HG03565 (cell line): ENCODE measurements around the gene SIGLEC5.
"Not testable (repeated sequence)": the region's sequence is repeated elsewhere in the genome, so short reads cannot be mapped to it uniquely, and the experiment has no call there.

ENCODE experiments used
- ATAC-seq: cut with Tn5 transposase; IDR thresholded peaks from one replicate; pipeline ENCODE4 v1.9.1; 2021; ENCODE audit warnings: mild to moderate bottlenecking, moderate library complexity; ENCODE audit not compliant: unreplicated experiment

Gene SIGLEC5

DNA sequence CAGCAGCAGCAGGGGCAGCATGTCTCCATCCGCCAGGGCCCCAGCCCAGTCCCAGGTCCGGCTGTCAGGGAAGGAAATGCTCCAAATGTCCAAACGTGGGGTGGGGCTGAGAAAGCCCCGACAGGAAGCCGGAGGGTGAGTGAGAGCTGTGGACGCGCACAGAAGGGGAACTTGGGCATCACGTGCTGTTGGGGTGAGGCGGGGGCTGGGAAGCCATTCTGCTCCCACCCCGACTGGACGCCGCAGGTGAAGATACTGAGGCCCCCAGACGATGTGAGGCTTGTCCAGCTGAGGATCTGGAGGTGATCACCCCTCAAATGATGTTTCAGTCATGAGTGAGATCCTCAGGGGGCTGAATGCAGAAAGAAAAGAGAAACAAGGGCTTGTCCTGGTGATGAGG lies at the start of gene SIGLEC5:
TSS of gene SIGLEC5 (minus strand) at position 87 of the 400 bp plus-strand sequence. CDS start at position 21, 66 bp downstream.
- not testable (repeated sequence) for ATAC-seq

- ATAC-seq, result no peak
Measured at GRCh38 chr19:51676566-51677083, 46.4 kb upstream of the SIGLEC5 start.

DNA sequence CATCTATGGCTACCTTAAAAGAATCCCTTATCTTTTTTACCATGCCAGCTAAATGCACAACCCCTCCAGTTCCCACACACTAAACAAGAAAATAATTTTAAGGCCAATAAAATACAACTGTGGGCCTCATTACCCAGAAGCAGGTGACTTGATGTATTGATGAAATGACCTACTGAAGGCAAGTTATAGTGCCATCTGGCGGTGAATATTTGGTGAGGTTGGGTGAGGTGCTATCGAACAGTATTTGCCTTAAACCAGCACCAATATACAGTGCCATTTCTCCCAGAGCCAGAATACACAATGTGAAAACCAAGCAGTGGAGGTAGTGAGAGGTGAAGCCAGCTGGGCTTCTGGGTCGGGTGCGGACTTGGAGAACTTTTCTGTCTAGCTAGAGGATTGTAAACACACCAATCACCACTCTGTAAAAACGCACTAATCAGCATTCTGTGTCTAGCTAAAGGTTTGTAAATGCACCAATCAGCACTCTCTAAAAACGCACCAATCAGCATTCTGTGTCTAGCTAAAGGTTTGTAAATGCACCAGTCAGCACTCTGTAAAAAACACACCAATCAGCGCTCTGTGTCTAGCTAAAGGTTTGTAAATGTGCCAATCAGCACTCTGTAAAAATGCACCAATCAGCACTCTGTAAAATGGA lies 45.8 kb upstream of the SIGLEC5 start:
- not testable (repeated sequence) for ATAC-seq

GRCh38 chr19:51668216-51668615 lies 38.0 kb upstream of the SIGLEC5 start:
- no peak for ATAC-seq

GRCh38 chr19:51664997-51665396 lies 34.8 kb upstream of the SIGLEC5 start:
- ATAC-seq, result no peak

DNA sequence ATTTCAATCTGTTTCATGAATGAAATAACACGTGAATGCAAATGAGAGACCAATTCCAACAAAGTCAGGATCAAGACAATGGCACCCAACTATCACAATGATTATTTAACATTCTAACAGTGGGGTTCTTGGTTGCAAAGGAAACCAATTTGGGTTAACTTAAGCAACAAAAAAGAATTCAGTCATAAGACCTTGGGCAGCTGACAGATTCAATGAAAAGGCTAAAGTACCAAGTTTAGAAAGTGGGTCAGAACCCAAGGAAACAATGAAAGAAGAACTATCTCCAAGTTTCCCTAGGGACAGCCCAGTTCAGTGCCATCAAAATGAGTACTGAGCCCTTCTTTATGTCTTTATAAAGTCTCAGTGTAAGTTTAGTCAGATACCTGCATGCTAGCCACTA lies 33.9 kb upstream of the SIGLEC5 start:
- ATAC-seq, result no peak

DNA sequence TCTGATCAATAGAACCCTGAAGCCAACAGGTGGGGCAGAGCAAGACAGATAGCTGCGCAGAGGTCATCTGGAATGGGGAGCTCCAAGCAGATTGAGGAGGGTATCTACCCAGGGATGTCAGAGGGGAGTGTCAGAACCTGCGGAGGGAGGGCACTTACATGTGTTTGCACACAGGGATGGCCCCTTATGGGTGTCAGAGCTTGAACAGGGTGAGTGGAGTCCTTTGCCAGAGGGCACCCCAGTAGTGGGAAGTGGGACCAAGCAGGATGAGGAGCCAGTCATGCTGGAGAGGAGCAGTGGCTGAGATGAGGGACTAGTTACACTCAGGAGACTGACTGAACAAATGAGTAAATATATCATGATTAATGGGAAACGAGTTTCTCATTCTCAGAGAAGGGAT lies 33.4 kb upstream of the SIGLEC5 start:
- no peak for ATAC-seq

GRCh38 chr19:51660975-51661600 lies 30.9 kb upstream of the SIGLEC5 start:
- no peak for ATAC-seq

- ATAC-seq, result no peak
Measured at GRCh38 chr19:51654783-51655182, 24.6 kb upstream of the SIGLEC5 start.

GRCh38 chr19:51653162-51653561 lies 23.0 kb upstream of the SIGLEC5 start:
- no peak for ATAC-seq

DNA sequence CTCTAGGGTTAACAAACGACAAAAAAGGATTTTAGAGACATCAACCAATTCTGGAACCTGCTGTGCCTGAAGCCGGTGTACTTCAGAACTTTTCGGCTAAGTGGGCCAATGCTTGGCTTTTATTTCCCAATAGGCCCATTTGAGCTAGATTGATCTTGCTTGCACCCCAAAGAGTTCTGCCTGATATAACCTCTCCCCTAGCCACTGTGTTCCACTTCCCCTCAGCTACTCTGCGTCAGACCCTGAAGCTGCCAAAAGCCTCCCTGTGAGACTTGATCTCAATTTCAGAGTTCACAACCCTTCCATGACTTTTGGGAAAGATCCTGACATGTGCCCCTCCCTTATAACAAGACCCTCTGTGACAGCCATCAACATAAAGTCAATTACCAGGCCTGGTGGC lies 22.1 kb upstream of the SIGLEC5 start:
- ATAC-seq, result no peak

GRCh38 chr19:51651216-51651846 lies 21.1 kb upstream of the SIGLEC5 start:
- ATAC-seq, result no peak

DNA sequence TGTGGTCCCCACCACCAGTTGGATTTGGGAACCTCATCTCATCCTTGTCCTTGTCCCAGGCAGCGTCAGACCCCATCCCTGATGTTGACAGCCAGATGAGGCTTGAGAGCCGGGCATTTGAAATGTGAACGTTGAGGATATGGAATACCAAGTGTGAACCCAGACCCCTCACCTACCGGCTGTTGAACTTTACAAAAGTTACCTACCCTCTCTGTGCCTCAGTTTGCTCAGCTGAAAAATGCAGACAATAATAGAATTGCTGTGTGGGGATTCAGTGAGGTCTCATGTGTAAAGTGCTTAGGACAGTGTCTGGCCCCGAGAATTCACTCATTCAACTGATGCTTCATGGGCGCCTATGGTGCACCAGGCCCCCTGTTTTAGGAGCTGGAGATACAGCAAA lies 17.1 kb upstream of the SIGLEC5 start:
- no peak for ATAC-seq

DNA sequence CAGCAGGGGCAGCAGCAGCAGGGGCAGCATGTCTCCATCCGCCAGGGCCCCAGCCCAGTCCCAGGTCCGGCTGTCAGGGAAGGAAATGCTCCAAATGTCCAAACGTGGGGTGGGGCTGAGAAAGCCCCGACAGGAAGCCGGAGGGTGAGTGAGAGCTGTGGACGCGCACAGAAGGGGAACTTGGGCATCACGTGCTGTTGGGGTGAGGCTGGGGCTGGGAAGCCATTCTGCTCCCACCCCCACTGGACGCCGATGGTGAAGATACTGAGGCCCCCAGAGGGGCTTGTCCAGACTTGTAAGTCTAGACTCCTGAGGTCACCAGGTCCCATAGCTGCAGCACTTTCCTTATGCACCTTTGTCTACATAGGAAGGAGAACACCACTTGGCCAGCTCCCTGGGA lies 16.5 kb upstream of the SIGLEC5 start, which contains the start of gene SIGLEC14:
TSS of gene SIGLEC14 (minus strand) at position 96 of the 400 bp plus-strand sequence. CDS start at position 30, 66 bp downstream.
- ATAC-seq, result not testable (repeated sequence)

- no peak for ATAC-seq
Measured at GRCh38 chr19:51644636-51645271, 14.6 kb upstream of the SIGLEC5 start.

- no peak for ATAC-seq
Measured at GRCh38 chr19:51641648-51642047, 11.4 kb upstream of the SIGLEC5 start.

DNA sequence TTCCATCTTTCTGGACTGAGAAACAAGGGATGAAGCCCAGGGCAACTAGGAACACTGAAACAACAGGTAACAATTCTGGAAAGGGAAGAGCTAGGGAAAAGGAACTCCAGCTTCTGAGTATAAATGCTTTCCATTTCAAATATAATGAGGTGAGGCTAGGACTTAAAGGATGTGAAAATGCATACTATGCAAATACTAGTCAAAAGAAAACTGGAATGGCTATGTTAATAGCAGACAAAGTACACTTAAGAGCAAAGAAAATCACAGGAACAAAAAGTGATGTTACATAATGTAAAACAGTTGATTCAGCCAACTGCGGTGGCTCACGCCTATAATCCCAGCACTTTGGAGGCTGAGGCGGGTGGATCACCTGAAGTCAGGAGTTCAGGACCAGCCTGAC lies 10.2 kb upstream of the SIGLEC5 start:
- ATAC-seq, result no peak

- ATAC-seq, result no peak
Measured at GRCh38 chr19:51639916-51640315, 9.7 kb upstream of the SIGLEC5 start.

DNA sequence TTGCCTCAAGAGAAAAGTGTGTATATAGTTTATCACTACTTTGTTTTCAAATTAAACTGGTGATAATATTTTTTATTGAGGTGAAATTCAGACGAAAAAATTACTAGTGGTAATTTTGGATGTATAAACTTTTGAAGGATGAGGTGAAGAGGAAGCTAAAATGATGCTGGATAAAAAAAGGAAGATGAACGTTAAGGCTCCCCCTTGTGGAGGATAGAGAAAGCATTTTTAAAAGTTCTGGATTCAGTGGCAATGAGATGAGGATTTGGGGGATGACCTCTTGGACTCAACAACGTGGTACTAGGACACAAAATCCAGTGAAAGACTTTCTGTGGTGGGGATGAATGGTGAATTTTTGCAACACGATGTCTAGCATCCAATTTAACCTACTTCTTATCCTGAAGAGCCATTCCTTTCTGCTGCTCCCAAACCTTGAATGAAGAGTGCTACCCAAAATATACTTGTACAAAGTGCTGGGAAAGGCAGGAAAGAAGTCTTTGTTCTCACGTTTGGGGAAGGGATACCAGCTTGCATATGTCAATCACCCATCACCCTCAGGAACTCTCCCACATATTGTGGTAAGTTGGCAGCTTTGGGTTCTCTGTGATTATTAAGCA lies 7.3 kb upstream of the SIGLEC5 start:
- no peak for ATAC-seq

DNA sequence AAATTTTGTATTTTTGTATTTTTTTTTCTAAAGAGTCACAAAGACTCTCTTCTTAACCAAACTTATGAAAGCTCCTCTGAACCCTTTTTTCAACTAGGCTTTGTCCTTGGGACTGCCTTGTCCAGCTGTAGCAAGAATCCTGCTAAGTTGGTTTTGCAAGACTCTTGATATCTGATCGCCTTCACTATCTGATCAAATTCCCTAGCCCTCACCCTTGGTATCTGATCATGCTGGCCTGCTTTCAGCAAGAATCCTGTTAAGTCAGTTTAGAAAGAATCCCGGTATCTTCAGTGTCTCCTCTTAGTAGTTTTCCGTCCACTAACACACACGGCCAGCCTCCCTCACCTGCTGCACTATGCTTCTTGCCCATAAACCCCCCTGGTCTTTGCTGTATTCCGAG lies 1.9 kb upstream of the SIGLEC5 start:
- no peak for ATAC-seq
